Right cardiac atrium (tissue), 5 donors: ENCODE measurements around the gene ADGRF5. TPM values are rescaled to one million over a fixed set of nuclear protein-coding genes. Genes with fewer than 3 reads are reported as not detected.

Experiments
- ATAC-seq, 2 donors: fragments of 200-7000 bp; cut with Tn5 transposase; one replicate each; pipeline versions ENCODE4 v1.8.0 to v1.9.1; 2020; ENCODE audit warnings: moderate library complexity in 2 of 2, mild to moderate bottlenecking in 1 of 2
- DNase-seq, 3 donors: peaks; one replicate each; pipeline ENCODE4 v3.0.0-alpha.2; 2020
- H3K27ac ChIP-seq: one replicate; pipeline ENCODE4 v1.5.1; 2013; ENCODE audit warnings: mild to moderate bottlenecking, low read length, control low read depth, moderate library complexity
- H3K27me3 ChIP-seq: one replicate; pipeline ENCODE4 v1.6.1; 2013; ENCODE audit not compliant: control insufficient read depth, insufficient read depth
- H3K4me1 ChIP-seq: one replicate; pipeline ENCODE4 v1.6.1; 2013; ENCODE audit warnings: low read length; ENCODE audit not compliant: control insufficient read depth, insufficient read depth
- H3K4me3 ChIP-seq: one replicate; pipeline ENCODE4 v1.5.1; 2013; ENCODE audit warnings: low read length, control low read depth
- H3K9me3 ChIP-seq: one replicate; pipeline ENCODE4 v1.6.1; 2013; ENCODE audit warnings: low read length; ENCODE audit not compliant: control insufficient read depth
- WGBS: extraction: QIAGEN DNeasy Blood & Tissue Kit; methylation state at CpG from one replicate; pipeline ENCODE4 v1.1.7; 2013; 5-methylcytosine and 5-hydroxymethylcytosine counted together
- intact Hi-C, 4 donors: fragments of 100-400 bp; cut with DNase I; formaldehyde crosslinking; loops; one replicate each; pipeline versions ENCODE4 v1.11.0 to v1.14.0; 2022 to 2023
- long read RNA-seq, 4 donors: library from polyadenylated mRNA; unstranded; transcript quantifications; one replicate each; pipeline ENCODE4 v2.0.0, GENCODE V29; 2020 to 2021
- polyA plus RNA-seq: library from polyadenylated mRNA; stranded (reverse); fragments of 200-250 nt; gene quantifications from one replicate; pipeline ENCODE4 v1.2.3, GENCODE V29; 2013
- total RNA-seq, 4 donors: library from RNA; stranded (reverse); fragmentation: NEBNext Ultra II Directional; extraction: Animal tissue kit (Norgen Biotek cat#: 25700); gene quantifications; one replicate each; pipeline ENCODE4 v1.2.1, GENCODE V29; 2021
- donor health status: healthy with polysubstance abuse.
- donor health status: DM: no; HTN: yes; CAD: no.
- donor health status: DM: no; HTN: no; CAD: no.
- donor health status: DM: no; HTN: yes; CAD: no; lungs with severe emphysema.
- donor health status: DM: yes; HTN: yes; CAD: no.

Gene ADGRF5
- total RNA-seq (10 to 100 TPM; 27.1 to 61.9 (median 40.4) TPM), polyA plus RNA-seq (23.9 TPM)
- long read RNA-seq, donor 1, full-length matches to known transcripts, result 4 of 52 reads
- long read RNA-seq, donor 1, partial matches to known transcripts, result 38 of 52 reads
- long read RNA-seq, donor 1, other reads (novel, unspliced or antisense), result 10 of 52 reads
- long read RNA-seq, donor 2, partial matches to known transcripts, result 4 of 6 reads
- long read RNA-seq, donor 2, other reads (novel, unspliced or antisense), result 2 of 6 reads
- long read RNA-seq, donor 3, full-length matches to known transcripts, result 4 of 65 reads
- long read RNA-seq, donor 3, partial matches to known transcripts, result 45 of 65 reads
- long read RNA-seq, donor 3, other reads (novel, unspliced or antisense), result 16 of 65 reads
- long read RNA-seq, donor 4, full-length matches to known transcripts, result 2 of 13 reads
- long read RNA-seq, donor 4, partial matches to known transcripts, result 7 of 13 reads
- long read RNA-seq, donor 4, other reads (novel, unspliced or antisense), result 4 of 13 reads

GRCh38 chr6:46921731-46922130, at the start of gene ADGRF5:
ADGRF5 (minus strand) TSS chr6:46921938; CDS start chr6:46906762, 15,176 bp downstream.
- ATAC-seq, result peak; percentile 40 to 85
- Histone ChIP-seq H3K4me3 (peak within 1 kb of the TSS; percentile 85), H3K27ac (peak within 1 kb of the TSS; percentile 97), H3K27me3 (no peaks in the 10 kb centered on the region), H3K4me1 (peaks cover 7% of the 10 kb centered on the region), H3K9me3 (no peaks in the 10 kb centered on the region)
- intact Hi-C loops, result no loop called here
- WGBS, result 72% methylated on average over 13 of the region's 13 CpGs
- peak; percentile 52 to 70 (median 67) for DNase-seq

- Histone ChIP-seq H3K27ac (no peak overlapping the region), H3K9me3 (no peaks in the 10 kb centered on the region), H3K4me1 (peaks cover 2% of the 10 kb centered on the region), H3K27me3 (no peaks in the 10 kb centered on the region), H3K4me3 (no peak overlapping the region)
- 61% methylated on average over 1 of the region's 1 CpG for WGBS
- DNase-seq (no peak), ATAC-seq (no peak)
- intact Hi-C loops, result no loop called here
Measured at GRCh38 chr6:46969206-46969605, 47.5 kb upstream of the ADGRF5 start.

GRCh38 chr6:46967826-46968349, 46.1 kb upstream of the ADGRF5 start:
- no peak for ATAC-seq
- intact Hi-C loops, result no loop called here

GRCh38 chr6:46964716-46965519, 43.2 kb upstream of the ADGRF5 start:
- H3K27me3 ChIP-seq, result no peaks in the 10 kb centered on the region
- ATAC-seq, result peak; percentile 54 to 63

More at GRCh38 chr6:46967826-46968349, 46.1 kb upstream of the ADGRF5 start:
- Histone ChIP-seq H3K4me3 (no peak overlapping the region), H3K27me3 (no peaks in the 10 kb centered on the region), H3K9me3 (no peaks in the 10 kb centered on the region), H3K27ac (no peak overlapping the region), H3K4me1 (peaks cover 2% of the 10 kb centered on the region)
- DNase-seq, result no peak

GRCh38 chr6:46963626-46964025, 41.9 kb upstream of the ADGRF5 start:
- H3K27me3 ChIP-seq, result no peaks in the 10 kb centered on the region
- peak; percentile 74 to 90 for ATAC-seq
- H3K4me3 ChIP-seq, result no peak overlapping the region
- 39% methylated on average over 5 of the region's 5 CpGs for WGBS
- H3K9me3 ChIP-seq, result no peaks in the 10 kb centered on the region
- no peak for DNase-seq
- intact Hi-C loops, result no loop called here
- peaks cover 2% of the 10 kb centered on the region for H3K4me1 ChIP-seq
- H3K27ac ChIP-seq, result no peak overlapping the region

More at GRCh38 chr6:46964716-46965519, 43.2 kb upstream of the ADGRF5 start:
- intact Hi-C loops, result no loop called here
- Histone ChIP-seq H3K4me3 (no peak overlapping the region), H3K27ac (peak overlapping the region; percentile 19), H3K4me1 (peaks cover 2% of the 10 kb centered on the region), H3K9me3 (no peaks in the 10 kb centered on the region)
- 49% methylated on average over 12 of the region's 12 CpGs for WGBS
- peak in 1 of 3 donors; percentile 47 for DNase-seq

- Histone ChIP-seq H3K4me3 (no peak overlapping the region), H3K27me3 (no peaks in the 10 kb centered on the region), H3K9me3 (no peaks in the 10 kb centered on the region), H3K4me1 (peaks cover 2% of the 10 kb centered on the region), H3K27ac (peak overlapping the region; percentile 21)
- ATAC-seq (no peak), DNase-seq (no peak)
- intact Hi-C loops, result no loop called here
Measured at GRCh38 chr6:46963039-46963438, 41.3 kb upstream of the ADGRF5 start.

GRCh38 chr6:46961711-46962110, 40.0 kb upstream of the ADGRF5 start:
- 92% methylated on average over 5 of the region's 5 CpGs for WGBS
- no peaks in the 10 kb centered on the region for H3K9me3 ChIP-seq
- no peak overlapping the region for H3K27ac ChIP-seq
- H3K4me3 ChIP-seq, result no peak overlapping the region
- intact Hi-C loops, result no loop called here
- H3K4me1 ChIP-seq, result peaks cover 2% of the 10 kb centered on the region
- DNase-seq (no peak), ATAC-seq (no peak)
- no peaks in the 10 kb centered on the region for H3K27me3 ChIP-seq

- DNase-seq (no peak), ATAC-seq (no peak)
- H3K27me3 ChIP-seq, result no peaks in the 10 kb centered on the region
- peaks cover 2% of the 10 kb centered on the region for H3K4me1 ChIP-seq
- no peak overlapping the region for H3K4me3 ChIP-seq
- H3K27ac ChIP-seq, result no peak overlapping the region
- H3K9me3 ChIP-seq, result no peaks in the 10 kb centered on the region
- intact Hi-C loops, result no loop called here
Measured at GRCh38 chr6:46961232-46961631, 39.5 kb upstream of the ADGRF5 start.

- DNase-seq, result no peak
- Histone ChIP-seq H3K9me3 (no peaks in the 10 kb centered on the region), H3K4me1 (no peaks in the 10 kb centered on the region), H3K27ac (no peak overlapping the region), H3K27me3 (no peaks in the 10 kb centered on the region), H3K4me3 (no peak overlapping the region)
- intact Hi-C loops, result no loop called here
- ATAC-seq, result no peak
Measured at GRCh38 chr6:46959419-46959818, 37.7 kb upstream of the ADGRF5 start.

GRCh38 chr6:46956409-46956808, 34.7 kb upstream of the ADGRF5 start:
- no peak for ATAC-seq
- Histone ChIP-seq H3K4me3 (no peak overlapping the region), H3K9me3 (no peaks in the 10 kb centered on the region), H3K4me1 (no peaks in the 10 kb centered on the region), H3K27me3 (no peaks in the 10 kb centered on the region), H3K27ac (no peak overlapping the region)
- intact Hi-C loops, result no loop called here
- no peak for DNase-seq
- 95% methylated on average over 6 of the region's 6 CpGs for WGBS
